Upper lobe of right lung (tissue), 1 donor: ENCODE data around the gene TTYH3. TPM values are rescaled to one million over a fixed set of nuclear protein-coding genes. Genes with fewer than 3 reads are reported as not detected.
A peak's percentile ranks its signal among the peaks of the same experiment; 100 is the strongest.

Source experiments
- ATAC-seq: fragments of 200-7000 bp; cut with Tn5 transposase; one replicate; pipeline ENCODE4 v1.9.1; 2020; ENCODE audit warnings: mild to moderate bottlenecking, moderate library complexity
- DNase-seq: peaks from one replicate; pipeline ENCODE4 v3.0.0-alpha.2; 2020
- H3K27ac ChIP-seq: fragments of 200-600 bp; one replicate; pipeline ENCODE4 v1.8.0; 2022
- H3K27me3 ChIP-seq: fragments of 200-600 bp; one replicate; pipeline ENCODE4 v1.8.0; 2022; ENCODE audit warnings: mild to moderate bottlenecking
- H3K36me3 ChIP-seq: fragments of 200-600 bp; one replicate; pipeline ENCODE4 v1.8.0; 2022
- H3K4me1 ChIP-seq: fragments of 200-600 bp; one replicate; pipeline ENCODE4 v1.8.0; 2022
- H3K4me3 ChIP-seq: fragments of 200-600 bp; one replicate; pipeline ENCODE4 v1.8.0; 2022; ENCODE audit warnings: mild to moderate bottlenecking
- H3K9me3 ChIP-seq: fragments of 200-600 bp; one replicate; pipeline ENCODE4 v1.8.0; 2022
- intact Hi-C: fragments of 100-400 bp; cut with DNase I; formaldehyde crosslinking; loops from one replicate; pipeline ENCODE4 v1.11.0; 2022
- total RNA-seq: library from RNA; stranded (reverse); fragmentation: NEBNext Ultra II Directional; extraction: Animal tissue kit (Norgen Biotek cat#: 25700); gene quantifications from one replicate; pipeline ENCODE4 v1.2.1, GENCODE V29; 2021
- TF ChIP-seq, protein P1 (sequence below): fragments of 200-600 bp; IDR thresholded peaks from one replicate; pipeline ENCODE4 v1.8.0; 2022; ENCODE audit warnings: antibody characterized with exemption
- donor health status: DM: no; HTN: yes; CAD: no; lungs with severe emphysema.

TTYH3 gene
- total RNA-seq, 1 donor from 2014 or later: 48.8 TPM

DNA sequence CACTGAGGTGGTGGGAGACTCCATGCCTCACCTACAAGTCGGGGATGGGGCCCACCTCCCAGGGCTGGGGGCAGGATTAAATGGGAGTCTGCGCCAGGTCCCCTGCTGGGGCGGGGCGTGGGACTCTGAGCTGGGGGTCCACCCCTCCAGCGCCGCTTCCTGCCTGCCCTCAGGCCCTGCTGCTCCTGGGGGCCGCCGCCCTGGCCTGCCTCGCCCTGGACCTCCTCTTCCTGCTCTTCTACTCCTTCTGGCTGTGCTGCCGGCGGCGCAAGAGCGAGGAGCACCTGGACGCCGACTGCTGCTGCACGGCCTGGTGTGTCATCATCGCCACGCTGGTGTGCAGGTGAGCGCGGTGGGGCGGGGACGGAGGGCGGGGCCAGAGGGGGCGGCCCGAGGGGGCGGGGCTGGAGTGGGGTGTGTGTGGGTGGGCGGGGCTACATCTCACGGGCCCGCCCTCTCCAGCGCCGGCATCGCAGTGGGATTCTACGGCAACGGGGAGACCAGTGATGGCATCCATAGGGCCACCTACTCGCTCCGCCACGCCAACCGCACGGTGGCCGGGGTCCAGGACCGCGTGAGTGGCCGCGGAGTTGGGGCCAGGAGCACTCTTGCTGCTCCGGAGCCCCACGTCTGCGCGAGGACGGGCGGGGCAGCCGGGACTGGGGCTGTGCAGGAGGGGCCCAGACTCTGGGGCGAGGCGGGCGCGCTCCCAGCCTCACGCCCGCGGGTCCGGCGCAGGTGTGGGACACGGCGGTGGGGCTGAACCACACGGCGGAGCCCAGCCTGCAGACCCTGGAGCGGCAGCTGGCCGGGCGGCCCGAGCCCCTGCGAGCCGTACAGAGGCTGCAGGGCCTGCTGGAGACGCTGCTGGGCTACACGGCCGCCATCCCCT lies 15.1 kb downstream of the TTYH3 start:
- intact Hi-C loops: no loop called here
- no peaks in the 10 kb centered on the region for H3K9me3 ChIP-seq
- DNase-seq: no peak
- H3K27ac ChIP-seq: no peak overlapping the region
- TF ChIP-seq, protein P1, sequence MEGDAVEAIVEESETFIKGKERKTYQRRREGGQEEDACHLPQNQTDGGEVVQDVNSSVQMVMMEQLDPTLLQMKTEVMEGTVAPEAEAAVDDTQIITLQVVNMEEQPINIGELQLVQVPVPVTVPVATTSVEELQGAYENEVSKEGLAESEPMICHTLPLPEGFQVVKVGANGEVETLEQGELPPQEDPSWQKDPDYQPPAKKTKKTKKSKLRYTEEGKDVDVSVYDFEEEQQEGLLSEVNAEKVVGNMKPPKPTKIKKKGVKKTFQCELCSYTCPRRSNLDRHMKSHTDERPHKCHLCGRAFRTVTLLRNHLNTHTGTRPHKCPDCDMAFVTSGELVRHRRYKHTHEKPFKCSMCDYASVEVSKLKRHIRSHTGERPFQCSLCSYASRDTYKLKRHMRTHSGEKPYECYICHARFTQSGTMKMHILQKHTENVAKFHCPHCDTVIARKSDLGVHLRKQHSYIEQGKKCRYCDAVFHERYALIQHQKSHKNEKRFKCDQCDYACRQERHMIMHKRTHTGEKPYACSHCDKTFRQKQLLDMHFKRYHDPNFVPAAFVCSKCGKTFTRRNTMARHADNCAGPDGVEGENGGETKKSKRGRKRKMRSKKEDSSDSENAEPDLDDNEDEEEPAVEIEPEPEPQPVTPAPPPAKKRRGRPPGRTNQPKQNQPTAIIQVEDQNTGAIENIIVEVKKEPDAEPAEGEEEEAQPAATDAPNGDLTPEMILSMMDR: no peak
- H3K36me3 ChIP-seq: peaks cover 25% of the 10 kb centered on the region
- H3K4me3 ChIP-seq: no peak overlapping the region
- peaks cover 21% of the 10 kb centered on the region for H3K4me1 ChIP-seq
- ATAC-seq: no peak
- H3K27me3 ChIP-seq: no peaks in the 10 kb centered on the region

DNA sequence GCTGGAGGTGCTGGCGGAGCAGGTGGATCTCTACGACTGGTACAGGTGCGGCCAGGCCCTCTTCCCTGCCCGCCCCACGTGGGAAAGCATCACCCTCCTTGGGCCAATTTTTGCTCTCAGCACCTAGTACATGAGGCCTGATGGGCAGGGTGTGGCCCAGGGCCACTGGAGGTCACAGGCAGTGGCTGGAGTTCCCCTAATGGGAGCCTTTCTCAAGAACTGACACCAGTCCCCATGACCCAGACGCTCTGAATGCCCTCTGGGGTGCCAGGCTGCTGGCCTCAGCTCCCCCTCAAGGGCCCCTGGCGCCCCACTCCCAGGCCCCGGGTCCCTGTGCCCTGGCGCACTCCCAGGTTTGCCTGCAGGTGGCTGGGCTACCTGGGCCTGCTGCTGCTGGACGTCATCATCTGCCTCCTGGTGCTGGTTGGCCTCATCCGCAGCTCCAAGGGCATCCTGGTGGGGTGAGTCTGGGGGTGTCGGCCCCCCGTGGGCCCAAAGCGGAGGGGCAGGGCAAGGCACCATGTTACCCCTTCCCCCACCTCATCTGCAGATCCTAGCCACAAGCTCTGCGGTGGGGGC lies 15.9 kb downstream of the TTYH3 start:
- Histone ChIP-seq H3K4me3 (no peak overlapping the region), H3K9me3 (no peaks in the 10 kb centered on the region), H3K36me3 (peaks cover 25% of the 10 kb centered on the region), H3K27me3 (no peaks in the 10 kb centered on the region), H3K4me1 (peaks cover 17% of the 10 kb centered on the region), H3K27ac (no peak overlapping the region)
- TF ChIP-seq, protein P1: no peak
- ATAC-seq (peak; percentile 50), DNase-seq (peak; percentile 64)
- intact Hi-C loops: no loop called here

DNA sequence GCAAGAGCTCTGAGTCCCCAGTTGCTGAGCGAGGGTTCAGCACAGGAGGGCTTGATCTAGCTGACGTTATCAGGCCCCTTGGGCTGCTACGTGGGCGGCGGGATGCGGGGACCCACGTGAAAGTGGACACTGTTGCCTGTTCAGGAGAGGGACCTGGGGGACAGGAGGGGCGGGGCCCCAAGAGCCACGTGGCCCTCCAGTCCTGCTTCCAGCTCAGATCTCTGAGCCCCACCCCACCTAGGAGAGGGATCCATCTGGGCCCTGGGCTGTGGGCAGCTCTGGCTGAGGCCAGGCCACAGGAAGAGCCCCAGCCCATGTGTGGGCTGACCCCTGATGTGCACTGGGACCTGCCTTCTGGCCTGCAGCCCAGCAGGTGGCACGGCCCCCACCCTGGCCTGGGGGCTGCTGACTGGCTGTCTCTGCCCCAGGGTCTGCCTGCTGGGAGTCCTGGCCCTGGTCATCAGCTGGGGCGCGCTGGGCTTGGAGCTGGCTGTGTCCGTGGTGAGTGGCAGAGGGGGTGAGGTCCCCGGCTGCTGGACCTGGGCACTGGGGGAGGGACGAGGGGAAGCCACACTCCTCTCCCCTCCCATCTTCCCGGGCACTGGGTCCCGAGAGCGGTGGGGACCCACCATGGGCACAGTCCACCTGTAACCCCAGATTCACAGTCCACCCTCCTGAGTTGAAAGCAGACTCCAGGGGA lies 17.5 kb downstream of the TTYH3 start:
- no peaks in the 10 kb centered on the region for H3K27me3 ChIP-seq
- peaks cover 25% of the 10 kb centered on the region for H3K36me3 ChIP-seq
- intact Hi-C loops: no loop called here
- TF ChIP-seq, protein P1: no peak
- H3K9me3 ChIP-seq: no peaks in the 10 kb centered on the region
- ATAC-seq: no peak
- H3K4me3 ChIP-seq: no peak overlapping the region
- no peak for DNase-seq
- H3K27ac ChIP-seq: no peak overlapping the region
- peaks cover 14% of the 10 kb centered on the region for H3K4me1 ChIP-seq

DNA sequence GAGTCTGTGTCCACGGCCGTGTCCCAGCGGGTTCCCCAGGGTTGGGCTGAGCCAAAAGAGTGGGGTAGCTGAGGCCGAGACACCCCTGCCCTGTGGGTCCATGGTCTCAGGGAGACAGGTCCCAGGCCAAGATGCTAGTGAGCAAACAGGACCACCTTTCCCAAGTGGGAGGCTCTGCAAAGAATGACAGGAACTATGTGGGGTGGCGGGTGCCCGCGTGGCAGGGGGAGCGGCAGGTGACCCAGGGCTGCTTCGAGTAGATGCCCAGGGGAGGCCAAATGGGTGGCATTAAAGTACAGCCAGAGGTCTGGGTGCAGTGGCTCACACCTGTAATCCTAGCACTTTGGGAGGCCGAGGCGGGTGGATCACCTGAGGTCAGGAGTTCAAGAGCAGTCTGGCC lies 18.2 kb downstream of the TTYH3 start:
- Histone ChIP-seq H3K36me3 (peaks cover 25% of the 10 kb centered on the region), H3K4me1 (peaks cover 7% of the 10 kb centered on the region), H3K4me3 (no peak overlapping the region), H3K27ac (no peak overlapping the region), H3K27me3 (no peaks in the 10 kb centered on the region), H3K9me3 (no peaks in the 10 kb centered on the region)
- DNase-seq: no peak
- TF ChIP-seq, protein P1: no peak
- ATAC-seq: no peak
- intact Hi-C loops: no loop called here

DNA sequence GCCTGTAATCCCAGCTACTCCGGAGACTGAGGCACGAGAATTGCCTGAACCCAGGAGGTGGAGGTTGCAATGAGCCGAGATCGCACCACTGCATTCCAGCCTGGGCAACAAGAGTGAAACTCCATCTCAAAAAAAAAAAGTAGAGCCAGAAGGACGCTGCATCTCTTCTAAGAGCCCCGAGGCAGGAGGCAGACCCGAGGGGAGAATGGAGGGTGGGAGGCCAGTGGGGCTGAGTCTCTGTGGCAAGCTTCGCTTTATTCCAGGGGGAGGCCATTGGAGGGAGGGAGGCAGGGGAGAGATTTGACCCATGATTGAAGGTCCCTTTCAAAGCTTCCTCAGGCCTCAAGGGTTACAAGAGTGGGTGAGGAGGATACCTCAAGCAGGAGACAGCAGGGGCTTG lies 18.7 kb downstream of the TTYH3 start:
- intact Hi-C loops: no loop called here
- no peak for DNase-seq
- TF ChIP-seq, protein P1: no peak
- H3K27ac ChIP-seq: no peak overlapping the region
- H3K36me3 ChIP-seq: peaks cover 25% of the 10 kb centered on the region
- peaks cover 2% of the 10 kb centered on the region for H3K4me1 ChIP-seq
- H3K27me3 ChIP-seq: no peaks in the 10 kb centered on the region
- H3K4me3 ChIP-seq: no peak overlapping the region
- no peak for ATAC-seq
- no peaks in the 10 kb centered on the region for H3K9me3 ChIP-seq
